H1 (cell line): Measurements from ENCODE around the gene OR1L8. TPM values are rescaled to one million over a fixed set of nuclear protein-coding genes. Genes with fewer than 3 reads are reported as not detected.

Experiments used
- CTCF ChIA-PET: fragments of 300-600 bp; sonication (Branson Sonifier 250); formaldehyde crosslinking; loops from one replicate; lab custom pipeline; 2021; ENCODE audit not compliant: partially characterized antibody; lab: Charles Lee
- POLR2A ChIA-PET: fragments of 300-600 bp; sonication (Branson Sonifier 250); formaldehyde crosslinking; loops from one replicate; lab custom pipeline; 2021; ENCODE audit warnings: inconsistent platforms; ENCODE audit not compliant: partially characterized antibody; lab: Charles Lee
- DNase-seq, 2 experiments: peaks; one replicate each; pipeline versions ENCODE4 v3.0.0 to v3.0.0-alpha.2; 2010 to 2022; ENCODE audit warnings: low spot score in 2 of 2, low read depth in 1 of 2, mixed read lengths in 1 of 2
- FAIRE-seq: peaks from 2 replicates; lab custom pipeline; 2011; peaks lifted over from hg19 to GRCh38; lab: Jason Lieb, UNC
- H2AFZ ChIP-seq: 2 replicates; pipeline ENCODE4 v1.8.1; 2012; ENCODE audit warnings: low read length, inconsistent platforms
- H2AK5ac ChIP-seq: 2 replicates; pipeline ENCODE4 v1.6.1; 2013; ENCODE audit warnings: low read depth, low read length
- H2BK120ac ChIP-seq: replicated peaks from 2 replicates; pipeline ENCODE3; 2013; ENCODE audit warnings: low read depth, low read length, inconsistent platforms
- H2BK12ac ChIP-seq: 2 replicates; pipeline ENCODE4 v1.6.1; 2013; ENCODE audit warnings: low read depth, low read length
- H2BK15ac ChIP-seq: 2 replicates; pipeline ENCODE4 v1.6.1; 2013; ENCODE audit warnings: low read length
- H2BK20ac ChIP-seq: 2 replicates; pipeline ENCODE4 v1.6.1; 2013; ENCODE audit warnings: low read length
- H2BK5ac ChIP-seq: 2 replicates; pipeline ENCODE4 v1.6.1; 2013; ENCODE audit warnings: low read depth, low read length
- H3K14ac ChIP-seq: 2 replicates; pipeline ENCODE4 v1.6.1; 2013; ENCODE audit warnings: inconsistent platforms; ENCODE audit not compliant: insufficient read length
- H3K18ac ChIP-seq: 2 replicates; pipeline ENCODE4 v1.6.1; 2013; ENCODE audit warnings: low read length; ENCODE audit errors: extremely low read depth
- H3K23ac ChIP-seq: 2 replicates; pipeline ENCODE4 v1.6.1; 2013; ENCODE audit warnings: inconsistent platforms; ENCODE audit not compliant: insufficient read length
- H3K23me2 ChIP-seq: 2 replicates; pipeline ENCODE4 v1.6.1; 2013; ENCODE audit warnings: low read depth, low read length
- H3K27ac ChIP-seq: 2 replicates; pipeline ENCODE4 v1.6.1; 2011; ENCODE audit warnings: low read depth, low read length, inconsistent platforms
- H3K27me3 ChIP-seq, 4 experiments: replicated peaks in 1 of 4; 1 replicate in 1 of 4; 2 replicates in 3 of 4; pipeline versions ENCODE4 v1.6.1 to v1.8.1; 2011 to 2013; ENCODE audit warnings: low read length in 3 of 4, mild to moderate bottlenecking in 3 of 4, inconsistent platforms in 2 of 4, mixed read lengths in 2 of 4, moderate library complexity in 1 of 4; ENCODE audit not compliant: control insufficient read depth in 3 of 4, insufficient read depth in 3 of 4; ENCODE audit errors: extremely low read depth in 1 of 4
- H3K36me3 ChIP-seq, 4 experiments: 2 replicates each; pipeline versions ENCODE4 v1.6.1 to v1.8.1; 2011 to 2013; ENCODE audit warnings: mild to moderate bottlenecking in 4 of 4, low read length in 3 of 4, moderate library complexity in 2 of 4, control low read depth in 1 of 4, inconsistent platforms in 1 of 4; ENCODE audit not compliant: insufficient read depth in 4 of 4, control insufficient read depth in 2 of 4
- H3K4ac ChIP-seq: replicated peaks from 2 replicates; pipeline ENCODE3; 2013; ENCODE audit warnings: low read length, low read depth, mixed read lengths, inconsistent platforms; ENCODE audit not compliant: insufficient read length
- H3K4me1 ChIP-seq, 4 experiments: replicated peaks in 1 of 4; 1 replicate in 1 of 4; 2 replicates in 3 of 4; pipeline versions ENCODE4 v1.6.1 to v1.8.1; 2011 to 2013; ENCODE audit warnings: low read length in 3 of 4, inconsistent platforms in 2 of 4, mixed read lengths in 1 of 4; ENCODE audit not compliant: insufficient read depth in 4 of 4, control insufficient read depth in 3 of 4
- H3K4me2 ChIP-seq, 2 experiments: 2 replicates each; pipeline versions ENCODE4 v1.6.1 to v1.8.1; 2011 to 2013; ENCODE audit warnings: low read depth in 2 of 2, low read length in 2 of 2, control low read depth in 1 of 2, inconsistent platforms in 1 of 2, mild to moderate bottlenecking in 1 of 2; ENCODE audit not compliant: insufficient read depth in 1 of 2
- H3K4me3 ChIP-seq, 4 experiments: fragments of 200-600, 300-600 bp in 1 of 4; sonication (generic), shearing (Covaris generic), sonication (Bioruptor Twin) in 1 of 4; 2 replicates each; pipeline versions ENCODE4 v1.5.1 to v1.8.1; 2011 to 2016; ENCODE audit warnings: low read length in 4 of 4, low read depth in 3 of 4, control low read depth in 2 of 4, inconsistent platforms in 2 of 4, mild to moderate bottlenecking in 2 of 4, mixed read lengths in 1 of 4, moderate library complexity in 1 of 4; ENCODE audit not compliant: insufficient read depth in 2 of 4; ENCODE audit errors: extremely low read depth in 1 of 4
- H3K56ac ChIP-seq: replicated peaks from 2 replicates; pipeline ENCODE3; 2013; ENCODE audit warnings: low read depth, mild to moderate bottlenecking, mixed read lengths, low read length, inconsistent platforms; ENCODE audit not compliant: insufficient read length
- H3K79me1 ChIP-seq: 2 replicates; pipeline ENCODE4 v1.6.1; 2013; ENCODE audit warnings: low read depth, low read length, control low read depth
- H3K79me2 ChIP-seq, 2 experiments: 2 replicates each; pipeline versions ENCODE4 v1.6.1 to v1.8.1; 2012 to 2013; ENCODE audit warnings: low read length in 2 of 2, mild to moderate bottlenecking in 2 of 2, inconsistent platforms in 1 of 2; ENCODE audit not compliant: insufficient read depth in 2 of 2, control insufficient read depth in 1 of 2
- H3K9ac ChIP-seq, 4 experiments: replicated peaks in 1 of 4; 1 replicate in 1 of 4; 2 replicates in 3 of 4; pipeline versions ENCODE4 v1.6.1 to v1.8.1; 2011 to 2013; ENCODE audit warnings: low read depth in 3 of 4, low read length in 3 of 4, control low read depth in 2 of 4, mild to moderate bottlenecking in 2 of 4, moderate library complexity in 2 of 4, inconsistent platforms in 1 of 4; ENCODE audit errors: extremely low read depth in 1 of 4
- H3K9me3 ChIP-seq, 2 experiments: 2 replicates each; pipeline versions ENCODE4 v1.6.1 to v1.8.1; 2012 to 2013; ENCODE audit warnings: mild to moderate bottlenecking in 2 of 2, moderate library complexity in 2 of 2, control low read depth in 1 of 2, inconsistent platforms in 1 of 2, low read depth in 1 of 2, low read length in 1 of 2, mixed read lengths in 1 of 2; ENCODE audit not compliant: insufficient read depth in 2 of 2
- H4K20me1 ChIP-seq, 2 experiments: replicated peaks in 1 of 2; 2 replicates each; pipeline versions ENCODE3 to v1.8.1; 2011 to 2013; ENCODE audit warnings: inconsistent platforms in 2 of 2, low read length in 2 of 2, mild to moderate bottlenecking in 1 of 2; ENCODE audit not compliant: insufficient read depth in 2 of 2, control insufficient read depth in 1 of 2
- H4K5ac ChIP-seq: 2 replicates; pipeline ENCODE4 v1.6.1; 2013; ENCODE audit warnings: low read length, low read depth, mixed read lengths, inconsistent platforms; ENCODE audit not compliant: insufficient read length
- H4K8ac ChIP-seq: 2 replicates; pipeline ENCODE4 v1.8.0; 2013; ENCODE audit warnings: mild to moderate bottlenecking, moderate library complexity, low read length, inconsistent platforms; ENCODE audit not compliant: insufficient read depth; ENCODE audit errors: extremely low read depth
- H4K91ac ChIP-seq: replicated peaks from 2 replicates; pipeline ENCODE3; 2013; ENCODE audit warnings: low read length, mixed read lengths, inconsistent platforms; ENCODE audit not compliant: insufficient read length
- CEBPB ChIP-seq: IDR thresholded peaks from 2 replicates; pipeline ENCODE4 v1.6.1; 2012; ENCODE audit warnings: low read depth, low read length
- CHD2 ChIP-seq: IDR thresholded peaks from 2 replicates; pipeline ENCODE4 v1.6.1; 2012; ENCODE audit warnings: low read length, improper control_type of control experiment
- CREB1 ChIP-seq: IDR thresholded peaks from 2 replicates; pipeline ENCODE4 v1.6.1; 2012; ENCODE audit warnings: inconsistent platforms
- FOSL1 ChIP-seq: IDR thresholded peaks from 2 replicates; pipeline ENCODE4 v1.6.1; 2011; ENCODE audit warnings: mild to moderate bottlenecking, low read depth, low read length, moderate library complexity; ENCODE audit not compliant: insufficient read depth
- GABPA ChIP-seq: IDR thresholded peaks from 2 replicates; pipeline ENCODE4 v1.6.1; 2011; ENCODE audit warnings: mild to moderate bottlenecking, low read length, moderate library complexity, borderline replicate concordance; ENCODE audit not compliant: insufficient read depth
- HDAC6 ChIP-seq: IDR thresholded peaks from one replicate; pipeline ENCODE4 v1.7.1; 2012; ENCODE audit warnings: low read depth, mild to moderate bottlenecking, inconsistent platforms, low read length, moderate library complexity
- JUN ChIP-seq: IDR thresholded peaks from 2 replicates; pipeline ENCODE4 v1.6.1; 2011; ENCODE audit warnings: low read depth, mild to moderate bottlenecking, improper control_type of control experiment, low read length
- MAFK ChIP-seq: IDR thresholded peaks from 2 replicates; pipeline ENCODE4 v1.6.1; 2012; ENCODE audit warnings: low read depth, mild to moderate bottlenecking, improper control_type of control experiment, low read length
- POLR2A ChIP-seq, 2 experiments: IDR thresholded peaks; 1 replicate in 1 of 2; 2 replicates in 1 of 2; pipeline ENCODE4 v1.6.1; 2011; ENCODE audit warnings: low read depth in 2 of 2, low read length in 2 of 2, mild to moderate bottlenecking in 2 of 2; ENCODE audit errors: control extremely low read depth in 1 of 2
- POLR2AphosphoS5 ChIP-seq: IDR thresholded peaks from 2 replicates; pipeline ENCODE4 v1.6.1; 2011; ENCODE audit warnings: low read depth, low read length
- SIN3A ChIP-seq, 2 experiments: IDR thresholded peaks in 1 of 2; conservative IDR thresholded peaks in 1 of 2; 2 replicates each; pipeline ENCODE4 v1.6.1; 2011 to 2012; ENCODE audit warnings: low read length in 2 of 2, improper control_type of control experiment in 1 of 2, low read depth in 1 of 2, mild to moderate bottlenecking in 1 of 2
- YY1 ChIP-seq: IDR thresholded peaks from 2 replicates; pipeline ENCODE4 v1.6.1; 2011; ENCODE audit warnings: low read depth, mild to moderate bottlenecking, low read length
- WGBS, 2 experiments: shearing (Covaris generic) in 1 of 2; methylation state at CpG; one replicate each; pipeline versions ENCODE4 v1.1.6 to v1.1.7; 2013 to 2015; ENCODE audit warnings: low lambda C conversion rate in 2 of 2, mixed read lengths in 2 of 2, inconsistent platforms in 1 of 2, low coverage in 1 of 2, missing lambda C conversion rate in 1 of 2; ENCODE audit not compliant: insufficient replicate concordance in 2 of 2, insufficient coverage in 1 of 2, insufficient read length in 1 of 2; ENCODE audit errors: extremely low coverage in 1 of 2, missing lambda C conversion rate in 1 of 2; 5-methylcytosine and 5-hydroxymethylcytosine counted together
- polyA plus RNA-seq, 7 experiments: library from polyadenylated mRNA; depleted of rRNA in 3 of 7; stranded (reverse) in 5 of 7; unstranded in 2 of 7; fragments of >200 nt in 5 of 7; fragments of 200-250 nt in 2 of 7; gene quantifications; 1 replicate in 5 of 7; 2 replicates in 1 of 7; 4 replicates in 1 of 7; pipeline versions ENCODE4 v1.2.1 to v1.2.3, GENCODE V29; 2011 to 2013; ENCODE audit warnings: missing spikeins in 2 of 7, mixed read lengths in 2 of 7
- total RNA-seq: library from RNA; stranded (reverse); fragmentation: NEBNext Ultra II Directional; extraction: Animal tissue kit (Norgen Biotek cat#: 25700); gene quantifications from 2 replicates; pipeline ENCODE4 v1.2.1, GENCODE V29; 2021

Gene OR1L8
- total and polyA plus RNA-seq, 2 of the 8 experiments (the other 6 are each of a cell fraction or from before 2014, with no cell fraction given), result not detected

- Histone ChIP-seq H2BK12ac (no peak overlapping the region), H2BK15ac (no peak overlapping the region), H3K18ac (no peak overlapping the region), H3K79me1 (no peaks in the 10 kb centered on the region), H4K8ac (no peak overlapping the region)
- CTCF ChIA-PET, result no interaction called here
- 45% methylated on average over 1 of the region's 1 CpG; no CpG with 5 or more reads in 1 of the 2 experiments for WGBS, 2 experiments
- TF ChIP-seq GABPA (no peak), POLR2AphosphoS5 (no peak), SIN3A (conservative IDR thresholded peaks at IDR 0.05 in 1 of 2, IDR thresholded peaks at IDR 0.05 in 1 of 2; ENCODE audit: low read depth in 1 of 2, low read length in 2 of 2) (no peak), HDAC6 (no peak), CREB1 (no peak), CHD2 (no peak), FOSL1 (no peak), YY1 (no peak), CEBPB (no peak), JUN (no peak), POLR2A (IDR thresholded peaks at IDR 0.05; ENCODE audit: control extremely low read depth in 1 of 2, low read depth in 2 of 2, low read length in 2 of 2) (no peak), MAFK (no peak)
- TF ChIP-seq, all 59 proteins: peak for 0
- peaks cover 0 to 3% (median 0%) of the 10 kb centered on the region in 4 experiments; a peak in 1 of 8 replicates for H3K36me3 ChIP-seq
- H2BK120ac ChIP-seq, result no peak overlapping the region
- no peak overlapping the region for H3K27ac ChIP-seq
- H2AK5ac ChIP-seq, result no peak overlapping the region
- H2AFZ ChIP-seq, result no peak overlapping the region
- H3K4me2 ChIP-seq, result no peak overlapping the region
- no peak overlapping the region for H3K9ac ChIP-seq
- H2BK5ac ChIP-seq, result no peak overlapping the region
- H3K4ac ChIP-seq, result no peak overlapping the region
- H3K23me2 ChIP-seq, result no peaks in the 10 kb centered on the region
- H4K20me1 ChIP-seq, result no peaks in the 10 kb centered on the region
- no peaks in the 10 kb centered on the region for H3K79me2 ChIP-seq
- H3K9me3 ChIP-seq, result peaks cover 50 to 68% of the 10 kb centered on the region in 2 experiments
- H3K14ac ChIP-seq, result no peak overlapping the region
- H4K5ac ChIP-seq, result no peak overlapping the region
- no peak overlapping the region for H2BK20ac ChIP-seq
- FAIRE-seq (no peak), DNase-seq (no peak)
- no peak overlapping the region for H3K23ac ChIP-seq
- H4K91ac ChIP-seq, result no peak overlapping the region
- no peak overlapping the region for H3K4me3 ChIP-seq
- H3K56ac ChIP-seq, result no peak overlapping the region
- no peaks in the 10 kb centered on the region for H3K4me1 ChIP-seq
- POLR2A ChIA-PET, result no interaction called here
- H3K27me3 ChIP-seq, result no peaks in the 10 kb centered on the region
Observed at GRCh38 chr9:122605691-122606090, 22.5 kb upstream of the OR1L8 start.
